Osteocyte (in vitro differentiated cells): ENCODE results near the gene CD9. TPM values are rescaled to one million over a fixed set of nuclear protein-coding genes. Genes with fewer than 3 reads are reported as not detected.

Source experiments
- DNase-seq: peaks from one replicate; pipeline ENCODE4 v3.0.0; 2021; ENCODE audit warnings: mixed read lengths; ENCODE audit not compliant: unreplicated experiment; ENCODE audit errors: extremely low spot score
- H3K27ac Mint-ChIP-seq: one replicate; pipeline ENCODE4 v1.8.0; 2021; ENCODE audit warnings: mild to moderate bottlenecking, mixed read lengths; ENCODE audit not compliant: unreplicated experiment
- H3K27me3 Mint-ChIP-seq: one replicate; pipeline ENCODE4 v1.8.0; 2021; ENCODE audit warnings: mixed read lengths; ENCODE audit not compliant: unreplicated experiment
- H3K36me3 Mint-ChIP-seq: one replicate; pipeline ENCODE4 v1.8.0; 2021; ENCODE audit warnings: mixed read lengths; ENCODE audit not compliant: unreplicated experiment
- H3K4me1 Mint-ChIP-seq: one replicate; pipeline ENCODE4 v1.8.0; 2021; ENCODE audit warnings: mixed read lengths; ENCODE audit not compliant: unreplicated experiment
- H3K4me3 Mint-ChIP-seq: one replicate; pipeline ENCODE4 v1.8.0; 2021; ENCODE audit warnings: mild to moderate bottlenecking, moderate library complexity, mixed read lengths; ENCODE audit not compliant: unreplicated experiment
- H3K9me3 Mint-ChIP-seq: one replicate; pipeline ENCODE4 v1.8.0; 2021; ENCODE audit warnings: mixed read lengths; ENCODE audit not compliant: unreplicated experiment
- CTCF ChIP-seq: fragments of 200-600 bp; sonication (generic); IDR thresholded peaks from 2 replicates; pipeline ENCODE4 v1.5.0; 2021; ENCODE audit warnings: antibody characterized with exemption, mild to moderate bottlenecking, moderate library complexity
- total RNA-seq: library from RNA; stranded (reverse); gene quantifications from 2 replicates; pipeline ENCODE4 v1.2.1, GENCODE V29; 2021

Gene CD9
- total RNA-seq, 1 donor from 2014 or later = 77.1 TPM

GRCh38 chr12:6165395-6165794, 34.8 kb upstream of the CD9 start:
- Mint-ChIP-seq H3K9me3 (no peaks in the 10 kb centered on the region), H3K27me3 (no peaks in the 10 kb centered on the region), H3K36me3 (no peaks in the 10 kb centered on the region), H3K27ac (no peak overlapping the region), H3K4me3 (no peak overlapping the region), H3K4me1 (peaks cover 40% of the 10 kb centered on the region)
- TF ChIP-seq CTCF = no peak
- DNase-seq = no peak

- no peak for DNase-seq
- Mint-ChIP-seq H3K4me1 (peaks cover 26% of the 10 kb centered on the region), H3K4me3 (no peak overlapping the region), H3K27ac (peak overlapping the region; percentile 96), H3K27me3 (no peaks in the 10 kb centered on the region), H3K36me3 (no peaks in the 10 kb centered on the region), H3K9me3 (no peaks in the 10 kb centered on the region)
- no peak for TF ChIP-seq CTCF
These were observed 33.4 kb upstream of the CD9 start for GRCh38 chr12:6166808-6167207.

GRCh38 chr12:6167327-6168280, 32.6 kb upstream of the CD9 start:
- Mint-ChIP-seq H3K36me3 (no peaks in the 10 kb centered on the region), H3K27ac (peak overlapping the region; percentile 96)

GRCh38 chr12:6171409-6172015, 28.7 kb upstream of the CD9 start:
- no peak for TF ChIP-seq CTCF
- no peak overlapping the region for H3K4me3 Mint-ChIP-seq
- peaks cover 21% of the 10 kb centered on the region for H3K4me1 Mint-ChIP-seq
- no peak overlapping the region for H3K27ac Mint-ChIP-seq
- no peaks in the 10 kb centered on the region for H3K9me3 Mint-ChIP-seq
- H3K27me3 Mint-ChIP-seq = no peaks in the 10 kb centered on the region
- H3K36me3 Mint-ChIP-seq = no peaks in the 10 kb centered on the region
- DNase-seq = no peak

More at GRCh38 chr12:6167327-6168280, 32.6 kb upstream of the CD9 start:
- DNase-seq = no peak
- Mint-ChIP-seq H3K27me3 (no peaks in the 10 kb centered on the region), H3K4me1 (peaks cover 26% of the 10 kb centered on the region), H3K9me3 (no peaks in the 10 kb centered on the region), H3K4me3 (no peak overlapping the region)
- TF ChIP-seq CTCF = no peak

- Mint-ChIP-seq H3K27ac (no peak overlapping the region), H3K4me3 (no peak overlapping the region), H3K9me3 (no peaks in the 10 kb centered on the region)
These were observed 28.1 kb upstream of the CD9 start for GRCh38 chr12:6172086-6172485.

More at GRCh38 chr12:6172086-6172485, 28.1 kb upstream of the CD9 start:
- Mint-ChIP-seq H3K27me3 (no peaks in the 10 kb centered on the region), H3K36me3 (no peaks in the 10 kb centered on the region), H3K4me1 (peaks cover 16% of the 10 kb centered on the region)
- TF ChIP-seq CTCF = no peak
- no peak for DNase-seq
